ENCODE results near the gene EAF2. TPM values are rescaled to one million over a fixed set of nuclear protein-coding genes. Genes with fewer than 3 reads are reported as not detected.
"Not testable (repeated sequence)": the region's sequence is repeated elsewhere in the genome, so short reads cannot be mapped to it uniquely, and the experiment has no call there.

EAF2 gene
- total and polyA plus RNA-seq, 8 donors: 1.2 to 11.9 (median 5.8) TPM; not detected in 2

- TF ChIP-seq POLR2AphosphoS5 (IDR thresholded peaks at IDR 0.05) (no peak), CTCF (IDR thresholded peaks at IDR 0.05) (no peak), EP300 (IDR thresholded peaks at IDR 0.05) (no peak), POLR2A (IDR thresholded peaks at IDR 0.05) (no peak)
- Histone ChIP-seq H3K9me3 (no peaks in the 10 kb centered on the region), H3K4me3 (no peak overlapping the region), H3K27me3 (no peaks in the 10 kb centered on the region), H3K27ac (no peak overlapping the region), H3K4me1 (no peaks in the 10 kb centered on the region), H3K36me3 (peaks cover 0 to 12% (median 4%) of the 10 kb centered on the region in 4 donors)
- no peak for DNase-seq
- intact Hi-C loops (cut with DNase I; ENCODE audit: low total_unique reads): no loop called here
- WGBS, 5 donors: 68 to 95% (median 89%) methylated on average over 2 of the region's 2 CpGs
Measured at GRCh38 chr3:121852256-121852655, 17.2 kb downstream of the EAF2 start.

GRCh38 chr3:121855555-121855954, 20.5 kb downstream of the EAF2 start:
- intact Hi-C loops (cut with DNase I; ENCODE audit: low total_unique reads): no loop called here
- WGBS, 5 donors: 33 to 45% (median 40%) methylated on average over 5 of the region's 5 CpGs
- H3K4me1 ChIP-seq: no peaks in the 10 kb centered on the region
- H3K4me3 ChIP-seq: no peak overlapping the region
- peak in 1 of 2 donors; percentile 24 for DNase-seq
- TF ChIP-seq POLR2AphosphoS5 (IDR thresholded peaks at IDR 0.05) (no peak), EP300 (IDR thresholded peaks at IDR 0.05) (no peak), POLR2A (IDR thresholded peaks at IDR 0.05) (no peak), CTCF (IDR thresholded peaks at IDR 0.05) (no peak)
- H3K36me3 ChIP-seq: peaks cover 0 to 13% (median 8%) of the 10 kb centered on the region in 4 donors
- no peak overlapping the region for H3K27ac ChIP-seq
- H3K9me3 ChIP-seq: no peaks in the 10 kb centered on the region
- no peaks in the 10 kb centered on the region for H3K27me3 ChIP-seq

GRCh38 chr3:121857778-121858177, 22.8 kb downstream of the EAF2 start:
- DNase-seq; H3K27ac ChIP-seq; H3K4me1 ChIP-seq; H3K9me3 ChIP-seq; H3K4me3 ChIP-seq; H3K27me3 ChIP-seq; intact Hi-C loops (cut with DNase I; ENCODE audit: low total_unique reads): not testable (repeated sequence)
- peaks cover 0 to 16% (median 9%) of the 10 kb centered on the region in 4 donors for H3K36me3 ChIP-seq
- 74 to 99% (median 97%) methylated on average over 3 to 5 of the region's 5 CpGs for WGBS, 5 donors

GRCh38 chr3:121863247-121863646, 28.2 kb downstream of the EAF2 start:
- DNase-seq; intact Hi-C loops (cut with DNase I; ENCODE audit: low total_unique reads): not testable (repeated sequence)

GRCh38 chr3:121863801-121864200, 28.8 kb downstream of the EAF2 start:
- TF ChIP-seq EP300 (IDR thresholded peaks at IDR 0.05): no peak
- no peak for TF ChIP-seq POLR2A (IDR thresholded peaks at IDR 0.05)
- no peak for TF ChIP-seq POLR2AphosphoS5 (IDR thresholded peaks at IDR 0.05)
- no peak for TF ChIP-seq CTCF (IDR thresholded peaks at IDR 0.05)
- no peak for DNase-seq
- H3K4me3 ChIP-seq: no peak overlapping the region
- H3K27ac ChIP-seq: no peak overlapping the region
- intact Hi-C loops (cut with DNase I; ENCODE audit: low total_unique reads): no loop called here
- no peaks in the 10 kb centered on the region for H3K27me3 ChIP-seq
- peaks cover 0 to 8% (median 2%) of the 10 kb centered on the region in 4 donors for H3K9me3 ChIP-seq
- no peaks in the 10 kb centered on the region for H3K4me1 ChIP-seq
- H3K36me3 ChIP-seq: peaks cover 0 to 18% (median 8%) of the 10 kb centered on the region in 4 donors

More at GRCh38 chr3:121863247-121863646, 28.2 kb downstream of the EAF2 start:
- H3K27ac ChIP-seq, H3K4me1 ChIP-seq, H3K27me3 ChIP-seq, H3K9me3 ChIP-seq, H3K4me3 ChIP-seq: not testable (repeated sequence)
- H3K36me3 ChIP-seq: peaks cover 0 to 18% (median 8%) of the 10 kb centered on the region in 4 donors
- 95 to 97% (median 97%) methylated on average over 9 of the region's 9 CpGs for WGBS, 5 donors

Data from stomach (tissue), 9 donors.